Measurements from ENCODE around the gene GALNT16.
A peak's percentile ranks its signal among the peaks of the same experiment; 100 is the strongest.
"Not testable (repeated sequence)": the region's sequence is repeated elsewhere in the genome, so short reads cannot be mapped to it uniquely, and the experiment has no call there.

Gene GALNT16

DNA sequence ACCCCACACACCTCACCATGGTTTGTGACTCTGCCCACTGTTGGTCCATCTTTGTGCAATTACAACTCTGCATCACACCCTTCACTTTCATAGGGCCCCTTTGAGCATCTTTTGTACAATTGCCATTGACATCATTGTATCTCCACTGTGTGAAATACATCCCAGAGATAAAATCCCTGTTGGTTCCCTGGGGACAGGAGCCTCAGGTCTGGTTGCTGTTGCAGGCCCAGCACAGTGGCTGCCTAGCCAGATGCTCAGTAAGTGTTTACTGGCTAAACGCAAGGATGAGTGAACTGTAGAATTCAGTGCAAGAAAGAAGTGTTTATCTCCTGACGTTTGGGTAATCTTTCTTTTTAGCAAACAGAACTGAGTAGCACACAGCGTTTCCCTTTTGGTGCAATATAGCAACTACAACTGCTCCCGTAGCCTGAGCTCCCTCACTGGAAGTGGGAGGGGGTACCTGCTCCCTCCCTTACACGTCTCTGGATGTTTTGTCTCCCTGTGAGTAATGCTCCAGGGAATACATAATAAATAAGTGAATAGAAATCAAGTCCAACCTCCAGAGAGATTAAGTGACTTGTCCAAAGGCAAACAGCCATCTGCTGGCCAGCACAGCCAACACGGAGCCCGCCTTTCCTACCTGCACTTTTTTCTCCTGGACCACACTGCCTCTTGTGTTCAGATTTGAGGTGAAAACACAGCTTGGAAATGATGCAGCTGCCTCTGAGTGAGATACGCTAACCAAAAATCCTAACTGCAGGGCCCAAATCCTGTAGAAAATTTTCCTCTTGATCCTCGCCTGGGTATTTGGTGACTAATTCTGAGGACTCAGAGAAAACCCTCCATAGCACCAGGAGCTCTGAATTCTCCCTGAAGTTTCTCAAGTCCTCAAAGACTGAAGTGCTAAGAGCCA is 27.4 kb downstream of the GALNT16 start:
- no peak for DNase-seq

DNA sequence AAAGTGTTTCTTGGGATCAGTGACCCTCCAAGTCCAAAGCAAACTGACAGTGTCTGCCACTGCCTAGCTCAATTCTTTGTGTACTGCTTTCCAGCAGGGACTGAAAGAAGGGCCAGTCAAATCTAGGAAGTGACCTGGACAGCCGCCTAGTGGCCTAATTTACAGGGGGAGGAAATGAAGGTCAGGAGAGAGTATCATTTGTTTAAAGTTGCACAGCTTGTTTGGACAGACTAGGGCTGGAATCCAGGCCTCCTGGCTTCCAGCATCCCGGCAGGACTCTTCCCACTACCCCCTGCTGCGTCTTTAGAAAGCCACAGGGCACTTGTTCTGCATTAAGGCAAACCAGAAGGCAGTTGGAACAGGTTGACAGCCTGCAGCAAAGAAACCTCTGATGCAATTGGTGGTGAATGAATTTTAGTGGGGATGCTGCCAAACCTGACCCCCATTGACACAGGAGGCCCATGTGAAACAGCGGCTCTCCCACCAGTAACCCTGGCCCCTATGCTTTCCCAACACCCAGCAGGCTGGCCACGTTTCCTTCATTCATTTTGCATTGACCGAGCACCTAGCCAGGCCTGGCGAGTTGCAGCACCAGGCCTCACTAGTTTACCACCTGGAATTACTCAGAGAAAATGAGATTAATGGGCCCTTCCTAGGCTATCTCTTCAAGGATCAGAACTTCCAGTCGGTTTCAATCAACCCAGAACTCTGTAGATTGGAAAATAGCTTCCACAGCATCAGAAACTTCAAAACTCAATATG is 28.2 kb downstream of the GALNT16 start:
- no peak for DNase-seq

DNA sequence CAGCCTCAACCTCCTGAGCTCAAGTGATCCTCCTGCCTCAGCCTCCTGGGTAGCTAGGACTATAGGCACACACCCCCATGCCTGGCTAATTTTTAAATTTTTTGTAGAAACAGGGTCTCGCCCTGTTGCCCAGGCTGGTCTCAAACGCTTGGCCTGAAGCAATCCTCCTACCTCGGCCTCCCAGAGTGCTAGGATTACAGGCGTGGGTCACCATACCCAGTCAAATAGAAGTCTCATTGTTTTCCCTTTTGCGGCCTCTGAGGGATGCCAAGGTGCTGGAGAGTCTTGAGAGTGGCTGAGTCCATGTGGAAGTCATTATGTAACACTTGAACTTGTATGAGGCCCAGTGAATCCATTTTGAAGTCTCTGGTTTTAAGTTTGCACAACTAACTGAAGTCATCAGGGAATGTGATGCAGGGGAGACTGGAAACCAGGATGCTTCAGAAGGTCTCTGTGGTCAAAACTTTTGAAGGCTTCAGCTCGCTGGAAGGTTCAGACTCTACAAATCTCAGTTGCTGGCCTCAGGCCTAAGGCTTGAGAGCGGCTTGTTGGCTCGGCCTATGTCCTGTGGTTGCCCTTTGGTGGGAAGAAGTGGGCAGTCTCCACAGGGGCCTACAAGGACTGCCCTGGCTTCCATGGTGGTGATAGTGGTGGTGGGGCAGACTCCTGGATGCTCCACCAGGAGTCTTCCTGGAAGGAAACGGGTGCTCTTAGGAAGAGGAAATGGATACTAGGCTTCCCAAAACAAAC is 29.2 kb downstream of the GALNT16 start:
- DNase-seq, result no peak

DNA sequence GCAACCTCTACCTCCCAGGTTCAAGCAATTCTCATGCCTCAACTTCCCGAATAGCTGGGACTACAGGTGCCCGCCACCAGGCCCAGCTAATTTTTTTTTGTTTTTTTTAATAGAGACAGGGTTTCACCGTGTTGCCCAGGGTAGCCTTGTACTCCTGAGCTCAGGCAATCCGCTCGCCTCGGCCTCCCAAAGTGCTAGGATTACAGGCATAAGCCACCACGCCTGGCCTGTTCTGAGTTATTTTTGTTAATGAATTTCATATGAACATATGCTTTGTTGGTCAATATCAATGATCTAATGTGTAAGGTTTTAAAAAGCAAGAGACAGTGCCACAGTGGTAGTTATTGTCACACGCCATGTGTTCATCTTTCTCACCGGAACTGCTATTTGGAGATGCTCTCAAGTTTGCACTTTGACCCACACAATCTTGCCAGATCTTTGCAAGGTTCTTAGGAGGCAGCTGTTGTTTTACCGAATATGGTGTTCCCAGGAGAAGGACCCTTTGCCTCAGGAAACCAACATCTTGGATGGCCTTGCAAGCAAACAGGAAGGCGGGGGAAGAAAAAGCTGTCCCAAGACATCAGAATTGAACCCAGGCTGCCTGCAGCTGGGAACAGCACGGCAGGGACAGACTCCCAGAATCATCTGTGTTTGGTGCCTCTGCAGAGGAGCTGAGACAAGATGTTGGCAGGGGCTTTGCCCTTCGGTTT is 30.0 kb downstream of the GALNT16 start:
- no peak for DNase-seq

DNA sequence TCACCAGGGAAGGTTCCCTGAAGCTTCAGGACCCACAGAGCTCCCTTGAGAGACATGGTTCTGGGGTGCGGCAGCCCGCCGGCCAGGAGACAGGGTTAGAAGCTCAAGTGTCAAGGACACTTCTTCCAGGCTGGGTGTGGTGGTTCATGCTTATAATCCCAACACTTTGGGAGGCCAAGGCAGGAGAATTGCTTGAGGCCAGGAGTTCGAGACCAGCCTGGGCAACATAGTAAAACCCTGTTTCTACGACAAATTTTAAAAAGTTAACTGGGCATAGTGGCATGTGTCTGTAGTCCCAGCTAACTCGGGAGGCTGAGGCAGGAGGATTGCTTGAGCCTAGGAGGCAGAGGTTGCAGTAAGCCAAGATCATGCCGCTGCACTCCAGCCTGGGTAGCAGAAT is 30.9 kb downstream of the GALNT16 start:
- DNase-seq, result not testable (repeated sequence)

DNA sequence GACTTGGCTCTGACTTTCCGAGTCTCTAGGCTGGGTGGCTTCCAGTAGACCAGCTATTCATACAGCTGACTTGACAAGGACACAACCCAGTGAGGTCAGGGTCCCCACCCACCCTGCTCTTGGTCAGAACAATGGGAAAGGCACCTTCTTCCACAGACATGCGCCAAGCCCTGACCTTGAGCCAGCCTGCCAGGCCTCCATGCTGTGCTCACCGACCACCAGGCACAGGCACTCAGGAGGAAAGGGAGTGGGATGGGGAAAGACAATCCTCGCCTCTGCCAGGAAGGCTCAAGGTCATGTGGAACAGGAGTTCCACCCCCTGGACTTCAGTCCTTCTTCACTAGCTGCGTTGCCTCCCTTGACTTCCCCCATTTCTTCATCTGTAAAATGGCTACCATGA is 31.4 kb downstream of the GALNT16 start:
- DNase-seq, result no peak

DNA sequence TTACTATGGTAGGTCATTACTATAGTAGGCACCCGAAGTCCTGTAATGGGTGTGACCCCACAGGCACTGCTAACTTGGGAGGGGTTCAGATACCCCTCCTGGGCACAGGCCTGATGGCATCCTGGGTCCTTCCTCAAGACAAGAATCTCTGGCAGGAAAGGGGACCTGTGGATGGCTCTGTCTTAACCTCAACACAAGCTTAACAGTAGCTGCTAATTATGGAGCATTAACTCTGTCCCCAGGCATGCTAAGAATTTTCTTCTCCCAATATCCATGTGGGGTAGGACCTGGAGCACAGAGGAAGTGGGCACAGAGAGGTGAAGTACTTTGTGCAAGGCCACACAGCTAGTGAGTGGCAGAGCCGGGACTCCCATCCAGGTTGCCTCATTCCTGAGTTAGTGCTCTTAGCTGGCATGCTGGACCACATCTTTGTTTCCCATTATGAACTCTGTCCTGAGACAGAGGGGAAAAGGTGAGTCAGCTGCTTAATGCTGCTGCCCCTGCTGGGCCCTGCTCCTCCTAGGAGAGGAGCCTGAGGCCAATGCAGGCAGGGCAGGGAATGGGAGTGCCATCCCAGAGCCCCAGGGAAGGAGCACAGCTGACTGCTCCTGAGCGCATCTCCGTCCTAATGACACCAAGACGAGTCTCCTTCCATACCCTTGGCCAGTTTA is 32.1 kb downstream of the GALNT16 start:
- no peak for DNase-seq

DNA sequence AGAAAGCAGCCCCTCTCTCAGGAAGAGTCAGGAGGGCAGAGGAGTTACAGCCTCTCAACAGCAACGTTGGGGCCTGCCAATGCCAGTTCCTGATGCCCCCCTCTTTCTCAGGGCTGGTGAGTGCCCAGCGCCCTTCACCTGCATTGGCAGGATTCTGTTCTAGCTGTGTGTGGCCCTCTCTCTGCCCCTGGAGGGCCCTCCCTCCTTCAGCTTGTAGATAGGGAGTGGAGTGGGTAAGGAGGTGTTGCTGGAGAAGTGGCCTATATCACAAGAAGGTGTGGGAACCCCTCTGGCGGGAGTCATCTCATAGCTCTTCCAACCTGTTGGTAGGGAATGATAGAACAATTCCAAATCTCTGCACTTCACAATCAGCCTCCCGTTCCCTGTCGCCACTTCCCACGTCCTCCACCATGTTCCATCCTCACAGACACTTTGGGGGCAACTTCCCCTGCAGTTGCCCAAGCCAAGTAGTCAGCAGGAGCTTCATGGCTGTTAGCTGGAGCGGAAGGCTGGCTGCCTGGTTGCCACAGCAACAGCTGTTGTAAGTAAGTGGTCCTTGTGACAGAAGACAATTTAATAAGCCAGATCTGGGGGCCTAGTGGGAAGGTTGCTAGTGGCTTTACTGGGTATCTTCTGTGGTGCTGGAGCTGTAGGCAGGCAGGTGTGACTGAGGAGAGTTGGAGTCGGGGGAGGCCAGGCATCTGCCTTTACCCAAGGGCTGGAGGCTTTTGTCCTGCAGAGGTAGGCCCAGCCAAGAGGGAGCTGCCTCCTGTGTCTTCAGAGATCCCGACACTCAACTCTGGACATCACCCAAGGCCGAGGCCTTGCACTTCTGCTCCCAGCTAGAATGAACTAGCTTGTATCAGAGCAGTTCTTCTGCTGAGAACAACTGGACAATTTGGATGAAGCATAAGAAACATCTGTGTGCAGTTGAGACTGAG is 38.4 kb downstream of the GALNT16 start:
- no peak for DNase-seq

DNA sequence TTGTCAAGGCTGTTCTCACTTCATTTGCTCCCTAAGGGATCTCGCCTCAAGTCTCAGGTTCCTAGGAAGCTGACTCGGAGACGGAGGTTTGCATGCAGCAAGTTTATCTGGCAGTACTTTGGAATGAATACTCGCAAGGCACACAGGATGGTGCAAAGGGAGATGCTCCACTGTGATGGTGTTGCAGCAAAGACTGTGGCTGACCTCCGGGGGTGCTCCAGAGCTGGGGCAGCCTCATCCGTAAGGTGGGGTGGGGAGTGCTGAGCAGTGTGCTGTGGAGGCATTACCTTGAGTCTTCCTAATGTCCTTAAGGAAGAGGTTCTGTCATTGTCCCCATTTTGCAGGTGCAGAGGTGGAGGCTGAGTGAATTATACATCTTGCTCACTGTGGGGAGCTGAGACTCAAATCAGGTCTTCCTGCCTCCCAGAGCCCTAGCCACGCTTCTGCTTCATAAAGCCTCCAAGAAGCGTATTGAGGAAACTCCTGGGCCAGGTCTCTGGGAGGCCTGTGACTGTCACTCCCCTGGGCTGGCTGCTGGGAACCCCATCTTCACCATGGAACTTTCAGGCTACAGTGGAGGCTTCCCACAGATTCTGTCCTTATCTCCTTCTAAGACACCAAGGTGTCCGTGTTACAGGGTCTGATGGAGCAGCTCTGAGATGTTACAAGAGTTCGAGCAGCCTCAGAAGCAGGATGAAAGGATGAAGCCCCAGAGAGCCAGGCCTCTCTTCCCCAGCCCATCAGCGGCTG is 39.5 kb downstream of the GALNT16 start:
- no peak for DNase-seq

DNA sequence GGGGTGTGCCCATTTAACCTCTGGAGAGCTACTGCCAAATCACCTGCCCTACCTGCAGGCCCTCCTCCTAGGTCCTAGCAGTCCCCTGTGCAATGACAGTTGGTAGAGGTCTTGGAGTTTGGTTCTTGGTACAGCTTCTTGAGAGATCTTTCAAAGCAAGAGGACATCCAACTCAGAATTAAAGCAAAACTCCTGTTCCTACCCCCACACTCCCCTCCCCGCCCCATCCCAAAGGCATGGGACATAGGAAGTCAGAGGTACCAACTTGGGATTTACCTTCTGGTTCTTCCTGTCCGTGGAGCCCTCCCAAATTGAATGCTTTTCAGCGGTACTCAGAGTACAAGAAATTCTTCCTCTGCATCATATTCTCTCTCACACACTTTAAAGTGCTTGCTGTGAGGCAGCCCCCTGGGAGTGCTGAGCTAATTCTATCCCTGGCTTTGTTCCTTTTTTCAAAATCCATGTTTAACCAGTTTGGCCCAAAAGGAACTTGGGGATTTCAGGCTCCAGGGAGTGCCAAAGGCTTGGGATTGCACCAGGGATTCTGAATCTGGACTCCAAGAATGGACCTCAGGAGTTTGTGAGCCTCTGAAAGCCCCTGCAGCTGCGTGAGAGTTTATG is 40.8 kb downstream of the GALNT16 start:
- DNase-seq, result no peak

DNA sequence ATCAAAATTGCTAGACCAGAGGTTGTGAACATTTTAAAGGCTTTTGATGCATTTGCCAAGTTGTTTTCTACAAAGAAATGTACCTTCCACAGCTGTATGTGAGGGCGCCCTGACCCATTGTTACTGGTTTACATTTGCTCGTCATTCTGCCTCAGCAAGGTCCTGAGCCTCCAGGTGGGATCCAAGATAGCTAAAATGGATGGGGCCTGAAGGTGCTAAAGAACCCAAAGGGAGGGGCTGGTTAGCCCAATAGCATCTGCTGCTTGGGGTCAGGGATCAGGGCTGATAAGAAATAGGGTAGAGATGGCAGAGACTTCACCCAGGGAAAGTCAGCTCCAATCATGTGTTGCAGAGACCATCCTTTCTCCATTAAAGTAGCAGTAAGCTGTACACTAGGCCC is 43.1 kb downstream of the GALNT16 start:
- no peak for DNase-seq

DNA sequence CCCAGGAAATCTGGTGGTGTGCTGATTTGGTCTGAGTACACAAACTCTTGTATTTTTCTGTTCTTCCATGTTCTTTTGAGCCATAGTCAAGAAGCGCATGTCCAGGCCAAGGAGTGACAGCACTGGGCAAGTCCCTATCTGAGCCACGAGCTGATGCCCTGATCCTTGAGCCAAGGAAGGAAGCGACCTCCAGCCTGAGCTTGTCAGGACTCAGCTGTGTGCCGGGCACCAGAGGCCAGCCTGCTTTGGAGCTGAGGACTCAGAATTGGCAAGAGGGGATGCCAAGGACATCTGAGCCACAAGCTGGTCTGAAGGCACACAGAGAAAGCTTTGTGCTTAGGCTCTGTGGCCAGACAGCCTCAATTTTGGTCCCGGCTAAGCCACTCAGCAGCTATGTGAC is 52.6 kb downstream of the GALNT16 start:
- no peak for DNase-seq

DNA sequence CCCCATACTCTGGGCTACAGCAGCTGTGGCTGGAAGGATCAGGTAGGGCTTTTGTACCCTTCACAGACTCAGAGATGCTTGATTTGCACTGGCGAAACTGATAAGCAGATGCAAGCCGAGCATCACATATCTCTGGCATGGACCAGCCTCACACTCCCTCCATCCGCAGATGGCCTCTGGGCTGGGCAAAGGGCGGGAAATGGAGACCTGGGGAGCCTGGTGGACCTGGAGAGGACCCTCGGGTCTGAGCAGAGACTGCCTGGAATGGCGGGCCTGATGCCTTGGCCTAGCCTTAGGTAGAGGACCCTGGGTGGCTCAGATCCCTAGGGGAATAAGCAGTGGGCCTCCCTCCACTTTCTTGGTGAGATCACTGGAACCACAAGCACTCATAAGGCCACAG is 53.2 kb downstream of the GALNT16 start:
- no peak for DNase-seq

DNA sequence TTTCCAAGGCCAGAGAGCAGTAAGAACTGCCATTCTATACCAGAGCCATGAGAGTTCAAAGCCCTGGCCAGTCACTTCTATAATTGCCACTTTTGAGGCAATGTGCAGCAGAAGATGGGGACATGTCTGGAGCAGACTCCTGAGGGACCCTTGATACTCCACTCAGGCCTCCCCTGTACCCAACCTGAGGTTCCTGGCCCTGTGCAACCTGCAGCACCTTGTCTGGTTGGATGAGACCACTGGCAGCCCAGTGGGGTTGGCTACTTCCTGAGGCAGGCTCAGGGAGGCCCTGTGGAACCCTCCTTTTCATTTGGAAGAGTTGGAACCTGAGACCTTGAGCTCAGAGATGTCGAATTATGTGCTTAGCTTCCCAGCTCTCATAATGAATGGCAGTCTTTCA is 54.4 kb downstream of the GALNT16 start:
- DNase-seq, result no peak

DNA sequence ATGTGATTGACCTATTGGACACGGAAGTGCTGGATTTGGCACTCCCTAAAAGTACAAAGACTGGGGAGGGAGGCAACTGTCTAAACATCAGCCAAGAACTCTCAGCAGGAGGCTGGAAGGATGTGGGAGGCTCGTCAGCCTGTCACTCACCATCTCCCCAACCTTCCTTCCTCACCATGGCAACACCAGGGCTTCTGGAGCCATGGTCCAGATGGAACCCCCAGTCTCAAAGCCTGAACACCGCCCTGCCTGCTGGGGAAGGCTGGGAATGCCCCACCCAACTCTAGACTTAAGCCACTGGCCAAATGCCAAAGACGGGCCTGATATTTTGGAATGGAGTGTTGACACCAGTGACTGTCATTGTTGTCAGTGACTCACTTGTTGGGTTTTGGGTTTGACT is 55.3 kb downstream of the GALNT16 start:
- no peak for DNase-seq

DNA sequence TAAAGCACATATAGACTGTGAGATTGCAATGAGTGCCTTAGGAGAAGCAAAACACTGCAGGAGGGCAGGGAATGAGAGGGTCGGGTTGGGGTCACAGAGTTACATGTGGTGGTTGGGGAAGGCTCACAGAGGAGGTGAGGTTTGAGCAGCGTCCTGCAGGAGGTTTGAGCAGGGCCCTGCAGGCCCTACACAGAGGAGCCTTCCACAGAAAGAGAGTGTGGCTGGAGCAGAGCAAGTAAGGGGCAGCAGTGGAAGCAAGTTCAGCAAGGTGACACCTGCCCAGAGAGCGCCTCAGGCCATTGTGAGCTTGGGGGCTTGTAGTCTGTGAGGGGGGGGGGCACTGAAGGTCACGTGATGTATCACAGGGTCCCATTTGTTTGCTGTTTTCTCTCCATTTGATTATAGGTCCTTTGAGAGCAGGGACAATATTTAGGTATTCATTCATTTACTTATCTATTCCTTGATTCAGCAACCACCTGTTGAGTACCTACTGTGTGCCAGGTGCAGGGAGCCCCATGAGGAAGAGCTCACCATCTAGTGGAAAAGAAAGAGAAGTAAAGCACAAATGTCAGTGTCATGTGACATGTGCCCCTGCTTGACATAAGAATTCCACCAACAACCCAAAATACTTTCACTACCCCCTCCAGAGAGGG is 56.6 kb downstream of the GALNT16 start:
- no peak for DNase-seq

DNA sequence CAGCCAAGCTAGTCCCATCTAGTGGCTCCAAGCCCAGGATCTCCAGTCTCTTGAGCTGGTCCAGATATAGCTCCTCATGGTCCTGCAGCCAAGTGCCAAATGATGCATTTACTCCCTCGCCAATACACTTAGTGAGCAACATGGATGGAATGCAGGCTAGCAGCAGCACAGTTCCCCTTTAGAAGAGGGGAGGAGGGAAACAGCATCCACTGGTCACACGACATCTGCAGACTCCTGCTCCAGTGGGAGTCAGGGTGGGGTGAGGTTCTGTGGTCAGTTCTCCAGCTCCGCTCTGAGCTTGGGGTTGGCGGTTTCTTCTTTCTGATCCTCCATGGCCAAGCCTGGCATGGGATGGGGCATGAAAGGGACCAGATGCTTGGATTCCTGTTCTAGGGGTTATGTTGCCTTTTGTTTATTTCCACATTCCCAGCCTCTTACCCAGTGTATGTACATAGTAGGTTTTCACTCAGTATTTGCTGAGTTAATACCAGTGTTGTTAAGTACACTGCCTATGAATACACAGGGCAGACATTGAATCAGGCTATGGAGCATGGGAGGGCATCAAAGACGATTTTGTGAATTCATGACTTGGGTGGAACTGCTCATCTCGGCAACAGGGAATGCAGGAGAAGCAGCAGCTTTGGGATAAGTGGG is 57.3 kb downstream of the GALNT16 start:
- DNase-seq, result no peak

DNA sequence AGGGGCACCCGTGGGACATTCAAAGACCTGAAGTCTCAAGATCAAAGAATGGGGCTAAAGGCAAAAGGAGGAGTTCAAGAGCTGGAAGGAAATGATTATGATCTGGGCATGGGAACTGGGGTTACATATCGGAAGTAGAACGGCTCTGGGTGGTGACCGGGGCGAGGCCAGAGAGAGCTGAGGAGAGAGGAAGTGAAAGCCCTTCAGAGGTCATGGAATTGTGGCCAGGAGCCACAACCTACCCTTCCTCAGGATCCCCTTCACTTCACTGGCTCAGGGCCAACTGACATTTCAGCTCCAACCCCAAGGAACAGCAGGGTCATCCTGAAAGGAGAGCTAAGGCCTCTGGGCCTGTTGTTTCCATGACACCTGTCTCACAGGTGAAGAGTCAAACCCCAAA is 57.8 kb downstream of the GALNT16 start:
- DNase-seq, result peak; percentile 28

DNA sequence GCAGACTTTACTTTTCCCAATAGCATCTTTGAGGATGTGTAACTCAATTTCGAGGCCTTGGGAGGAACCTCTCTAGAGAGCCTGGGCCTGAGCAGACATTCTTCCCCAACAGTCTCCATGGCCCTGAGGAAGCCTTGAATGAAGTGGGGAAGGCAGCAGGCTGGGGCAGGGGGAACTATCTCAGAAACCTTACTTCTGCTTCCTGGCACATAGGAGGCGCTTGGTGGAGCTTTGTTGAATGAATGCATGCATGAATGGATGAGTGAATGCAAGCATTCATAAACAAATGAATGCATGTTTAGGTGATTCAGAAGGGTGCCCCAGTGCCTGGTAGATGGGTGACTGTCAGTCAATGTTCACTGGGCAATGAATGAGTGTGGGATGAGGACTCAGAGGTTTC is 58.3 kb downstream of the GALNT16 start:
- DNase-seq, result no peak

Data from RPMI8226 (cell line).